ENCODE results near the gene BST1.

The BST1 gene

GRCh38 chr4:15736514-15737050, 33.7 kb downstream of the BST1 start:
- peaks cover 2 to 3% of the 10 kb centered on the region in 2 donors for H3K9me3 Mint-ChIP-seq
- peak in 1 of 2 donors; percentile 89 for ATAC-seq (replicated peaks)
- no peak for DNase-seq
- H3K4me3 Mint-ChIP-seq = no peak overlapping the region
- no peak overlapping the region for H3K27ac Mint-ChIP-seq
- peaks cover 0 to 8% of the 10 kb centered on the region in 2 donors for H3K27me3 Mint-ChIP-seq
- peaks cover 0 to 7% of the 10 kb centered on the region in 2 donors for H3K36me3 Mint-ChIP-seq
- H3K4me1 Mint-ChIP-seq = peaks cover 5 to 33% of the 10 kb centered on the region in 2 donors

DNA sequence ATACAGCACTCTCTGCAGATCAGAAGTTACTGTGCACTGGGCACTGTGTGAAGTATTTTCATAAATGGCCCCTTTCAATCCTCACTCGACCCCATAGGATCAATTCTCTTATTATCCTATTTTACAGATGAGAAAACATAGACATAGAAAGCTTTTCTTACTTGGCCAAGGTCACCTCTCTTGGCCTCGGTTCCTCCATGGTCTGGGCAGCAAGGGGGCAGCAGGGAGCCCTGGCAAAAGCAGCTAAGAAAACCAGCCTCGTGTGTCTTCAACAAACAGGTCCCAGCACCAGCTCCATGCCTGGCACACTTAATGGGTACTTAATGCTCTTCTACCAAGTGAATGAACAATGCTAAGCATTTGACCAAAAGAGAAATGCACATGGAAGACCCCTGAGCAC, 34.4 kb downstream of the BST1 start:
- peaks cover 0 to 8% of the 10 kb centered on the region in 2 donors for H3K27me3 Mint-ChIP-seq
- peaks cover 3 to 5% of the 10 kb centered on the region in 2 donors for H3K9me3 Mint-ChIP-seq
- H3K36me3 Mint-ChIP-seq = peaks cover 1 to 9% of the 10 kb centered on the region in 2 donors
- no peak for ATAC-seq (replicated peaks)
- no peak for DNase-seq
- no peak overlapping the region for H3K27ac Mint-ChIP-seq
- H3K4me3 Mint-ChIP-seq = no peak overlapping the region
- H3K4me1 Mint-ChIP-seq = peaks cover 5 to 33% of the 10 kb centered on the region in 2 donors

DNA sequence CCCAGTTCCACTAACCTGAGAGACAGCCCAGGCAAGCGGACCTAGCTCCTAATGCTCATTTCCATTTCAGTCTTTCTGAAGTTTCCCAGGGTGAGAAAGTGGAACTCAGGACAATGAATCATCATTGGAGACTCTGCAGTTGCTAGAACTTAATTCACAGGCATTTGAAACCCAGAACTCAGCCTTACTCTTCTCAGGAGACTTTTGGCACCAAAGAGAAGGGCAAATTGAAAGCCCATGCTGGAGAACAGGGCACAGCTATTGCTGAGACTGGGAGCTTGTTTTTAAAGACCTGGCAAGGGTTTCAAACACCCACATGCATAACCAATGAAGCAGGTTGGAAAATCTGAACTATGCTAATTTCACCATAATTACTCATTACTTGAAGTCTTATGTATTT, 36.0 kb downstream of the BST1 start:
- Mint-ChIP-seq H3K36me3 (peaks cover 5 to 15% of the 10 kb centered on the region in 2 donors), H3K27me3 (peaks cover 0 to 6% of the 10 kb centered on the region in 2 donors), H3K4me1 (peaks cover 5 to 33% of the 10 kb centered on the region in 2 donors), H3K4me3 (no peak overlapping the region), H3K9me3 (peaks cover 10% of the 10 kb centered on the region in 2 donors), H3K27ac (no peak overlapping the region)
- no peak for DNase-seq
- peak; percentile 64 to 82 for ATAC-seq (replicated peaks)

DNA sequence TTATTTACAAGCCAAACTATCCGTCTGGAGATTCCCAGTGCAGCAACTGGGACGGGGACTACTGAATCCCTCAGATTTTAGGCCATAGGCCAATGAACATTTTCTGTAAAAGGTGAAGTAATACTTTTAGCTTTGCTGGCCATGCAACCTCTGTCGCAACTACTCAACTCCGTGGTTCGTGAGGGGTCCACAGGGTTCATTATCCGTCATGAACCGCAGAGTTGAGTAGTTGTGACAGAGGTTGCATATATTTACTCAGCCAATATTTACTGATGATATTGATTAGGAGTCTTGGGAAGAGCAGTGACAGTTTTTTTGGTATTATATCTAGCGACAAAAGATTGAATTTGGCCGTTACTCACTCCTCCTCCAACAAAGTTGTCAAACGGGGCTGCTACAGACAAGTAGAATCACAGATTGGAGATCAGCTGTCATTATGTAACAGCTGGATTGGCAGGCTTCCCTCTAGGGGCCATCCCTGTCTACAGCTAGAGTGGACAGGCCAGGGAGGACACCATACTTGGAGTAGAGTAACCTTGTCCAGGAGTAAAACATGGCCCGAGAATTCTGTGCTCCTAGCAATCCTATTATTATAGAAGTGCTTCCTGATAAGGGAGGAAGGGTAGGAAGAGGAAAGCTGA, 38.0 kb downstream of the BST1 start:
- Mint-ChIP-seq H3K9me3 (peaks cover 11 to 13% of the 10 kb centered on the region in 2 donors), H3K4me1 (peaks cover 5 to 33% of the 10 kb centered on the region in 2 donors), H3K36me3 (peaks cover 5 to 20% of the 10 kb centered on the region in 2 donors), H3K4me3 (no peak overlapping the region), H3K27me3 (no peaks in the 10 kb centered on the region), H3K27ac (no peak overlapping the region)
- no peak for ATAC-seq (replicated peaks)
- DNase-seq = no peak

DNA sequence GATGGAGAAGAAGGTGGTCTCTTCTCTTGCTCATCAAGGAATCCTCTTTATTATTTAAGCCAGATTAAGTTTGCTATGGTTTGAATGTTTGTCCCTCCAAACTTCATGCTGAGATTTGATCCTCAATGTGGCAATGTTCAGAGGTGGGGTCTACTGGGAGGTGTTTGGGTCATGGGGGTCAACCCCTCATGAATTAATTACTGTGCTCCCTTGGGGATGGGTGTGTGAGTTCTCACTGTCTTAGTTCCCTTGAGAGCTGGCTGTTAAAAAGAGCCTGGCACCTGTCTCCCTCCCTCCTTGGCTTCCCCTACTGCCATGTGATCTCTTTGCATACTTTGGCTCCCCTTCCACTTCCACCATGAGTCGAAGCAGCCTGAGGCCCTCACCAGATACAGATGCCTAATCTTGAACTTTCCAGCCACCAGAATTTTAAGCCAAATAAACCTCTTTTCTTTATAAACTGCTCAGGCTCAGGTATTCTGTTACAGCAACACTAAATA, 39.3 kb downstream of the BST1 start:
- peaks cover 5 to 20% of the 10 kb centered on the region in 2 donors for H3K36me3 Mint-ChIP-seq
- H3K4me3 Mint-ChIP-seq = no peak overlapping the region
- peaks cover 15 to 18% of the 10 kb centered on the region in 2 donors for H3K9me3 Mint-ChIP-seq

DNA sequence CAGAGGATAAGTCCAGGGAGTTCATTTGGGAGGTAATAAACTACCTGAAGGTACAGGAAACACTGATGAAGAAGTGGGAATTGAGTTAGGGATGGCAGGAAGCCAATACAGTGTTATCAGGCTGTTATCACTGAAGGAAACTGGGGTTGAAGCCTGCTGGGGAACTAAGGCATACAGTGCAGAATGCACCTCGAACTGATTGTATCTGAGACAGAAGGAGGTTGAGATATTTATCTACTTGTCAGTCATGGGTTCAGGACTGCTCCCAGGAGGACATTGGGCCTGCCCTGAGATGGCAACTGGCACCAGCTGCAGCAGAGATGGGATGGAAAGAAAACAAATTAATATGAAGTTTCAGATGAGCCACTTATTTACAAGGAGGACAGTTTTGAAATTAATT, 39.8 kb downstream of the BST1 start:
- Mint-ChIP-seq H3K4me3 (no peak overlapping the region), H3K27me3 (no peaks in the 10 kb centered on the region), H3K27ac (no peak overlapping the region), H3K36me3 (peaks cover 5 to 20% of the 10 kb centered on the region in 2 donors), H3K4me1 (peaks cover 3 to 22% of the 10 kb centered on the region in 2 donors), H3K9me3 (peaks cover 15 to 18% of the 10 kb centered on the region in 2 donors)
- DNase-seq (no peak), ATAC-seq (replicated peaks) (no peak)

More for the DNA sequence above, 39.3 kb downstream of the BST1 start:
- H3K27me3 Mint-ChIP-seq = no peaks in the 10 kb centered on the region
- H3K27ac Mint-ChIP-seq = no peak overlapping the region
- ATAC-seq (replicated peaks) (no peak), DNase-seq (no peak)
- H3K4me1 Mint-ChIP-seq = peaks cover 3 to 23% of the 10 kb centered on the region in 2 donors

DNA sequence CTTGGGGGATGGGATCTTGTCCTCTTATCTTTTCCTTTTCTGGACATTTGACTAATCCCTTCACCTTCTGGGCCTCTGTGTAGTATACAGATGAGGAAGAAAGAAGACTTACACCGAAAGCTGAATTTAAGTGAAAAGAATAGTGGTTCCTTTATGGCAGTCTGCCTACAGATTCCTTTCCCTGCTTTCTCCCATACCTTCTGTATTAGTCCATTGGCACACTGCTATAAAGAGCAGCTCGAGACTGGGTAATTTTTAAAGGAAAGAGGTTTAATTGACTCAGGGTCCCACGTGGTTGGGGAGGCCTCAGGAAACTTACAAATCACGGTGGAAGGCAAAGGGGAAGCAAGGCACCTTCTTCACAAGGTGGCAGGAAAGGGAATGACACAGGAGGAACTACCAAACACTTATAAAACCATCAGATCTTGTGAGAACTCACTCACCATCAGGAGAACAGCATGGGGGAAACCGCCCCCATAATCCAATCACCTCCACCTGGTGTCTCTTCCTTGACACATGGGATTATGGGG, 41.2 kb downstream of the BST1 start:
- no peaks in the 10 kb centered on the region for H3K27me3 Mint-ChIP-seq
- H3K9me3 Mint-ChIP-seq = peaks cover 15 to 18% of the 10 kb centered on the region in 2 donors
- DNase-seq = no peak
- no peak overlapping the region for H3K27ac Mint-ChIP-seq
- peaks cover 5 to 20% of the 10 kb centered on the region in 2 donors for H3K36me3 Mint-ChIP-seq
- H3K4me3 Mint-ChIP-seq = no peak overlapping the region
- no peak for ATAC-seq (replicated peaks)
- H3K4me1 Mint-ChIP-seq = peaks cover 3 to 8% of the 10 kb centered on the region in 2 donors

- DNase-seq (no peak), ATAC-seq (replicated peaks) (no peak)
- Mint-ChIP-seq H3K27me3 (no peaks in the 10 kb centered on the region), H3K9me3 (peaks cover 17 to 19% of the 10 kb centered on the region in 2 donors), H3K4me3 (no peak overlapping the region), H3K36me3 (peaks cover 5 to 13% of the 10 kb centered on the region in 2 donors), H3K4me1 (no peaks in the 10 kb centered on the region), H3K27ac (no peak overlapping the region)
Measured at GRCh38 chr4:15746110-15746509, 43.2 kb downstream of the BST1 start.

DNA sequence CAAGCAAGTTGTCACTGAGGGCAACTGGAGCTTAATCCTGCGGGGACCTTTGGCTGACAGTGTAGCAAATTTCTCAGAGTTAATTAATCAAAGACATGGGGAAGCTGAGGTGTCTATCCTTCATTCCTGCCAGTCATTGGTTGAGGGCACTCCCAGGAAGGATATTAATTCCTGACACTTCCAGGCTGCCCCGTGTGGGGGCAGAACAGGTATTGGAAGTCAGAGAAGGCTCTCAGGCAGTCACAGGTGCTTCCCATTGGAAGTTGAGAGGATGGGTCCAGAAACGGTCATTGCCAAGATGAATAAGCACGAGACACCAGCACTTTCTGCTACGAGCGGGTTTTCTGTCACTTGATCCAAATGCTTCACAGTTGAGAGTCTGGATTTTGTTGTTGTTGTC, 46.1 kb downstream of the BST1 start:
- peaks cover 7 to 14% of the 10 kb centered on the region in 2 donors for H3K9me3 Mint-ChIP-seq
- peaks cover 4 to 6% of the 10 kb centered on the region in 2 donors for H3K4me1 Mint-ChIP-seq
- H3K4me3 Mint-ChIP-seq = no peak overlapping the region
- H3K36me3 Mint-ChIP-seq = peaks cover 0 to 3% of the 10 kb centered on the region in 2 donors
- ATAC-seq (replicated peaks) (no peak), DNase-seq (no peak)
- no peaks in the 10 kb centered on the region for H3K27me3 Mint-ChIP-seq
- no peak overlapping the region for H3K27ac Mint-ChIP-seq

DNA sequence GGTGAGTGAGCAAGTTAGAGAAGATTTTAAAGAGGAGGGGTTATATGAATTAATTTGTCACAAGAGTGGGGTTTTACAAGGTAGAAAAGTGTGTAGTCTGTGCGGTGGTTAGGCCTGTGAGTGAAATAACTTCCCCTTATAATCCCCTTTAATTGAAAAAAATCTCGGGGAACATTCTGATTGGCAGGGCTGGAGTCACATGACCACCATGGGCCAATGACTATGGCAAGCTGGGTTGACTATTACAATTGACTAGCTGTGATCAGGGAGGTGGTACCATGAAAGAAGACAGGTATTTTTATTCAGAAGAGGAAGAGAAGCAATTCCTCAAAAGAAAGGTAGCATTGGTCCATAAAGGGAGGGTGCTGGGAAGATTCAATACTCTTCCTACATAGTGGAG, 48.3 kb downstream of the BST1 start:
- Mint-ChIP-seq H3K27ac (no peak overlapping the region), H3K4me3 (no peak overlapping the region), H3K9me3 (peaks cover 3 to 11% of the 10 kb centered on the region in 2 donors), H3K36me3 (no peaks in the 10 kb centered on the region), H3K4me1 (peaks cover 13 to 26% of the 10 kb centered on the region in 2 donors), H3K27me3 (no peaks in the 10 kb centered on the region)
- ATAC-seq (replicated peaks) (no peak), DNase-seq (no peak)

DNA sequence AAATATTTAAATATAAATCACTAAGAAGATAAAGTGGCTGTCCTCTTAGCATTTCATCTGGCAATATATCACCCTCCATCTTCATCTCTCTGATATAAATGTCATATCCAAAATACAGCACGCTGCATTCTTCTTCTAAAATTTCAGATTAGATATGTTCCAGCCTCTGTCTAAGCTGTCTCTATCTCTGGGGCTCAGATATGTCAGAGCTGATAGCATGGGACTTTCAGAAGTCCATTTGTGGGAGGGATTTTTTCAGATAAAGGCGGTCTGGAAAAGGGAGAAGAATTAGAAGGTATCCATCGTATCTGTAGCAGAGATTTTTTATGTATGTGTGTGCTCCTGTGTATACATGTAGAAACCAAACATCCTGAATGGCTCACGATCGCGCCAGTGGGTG, 50.2 kb downstream of the BST1 start:
- Mint-ChIP-seq H3K9me3 (peaks cover 2 to 6% of the 10 kb centered on the region in 2 donors), H3K36me3 (no peaks in the 10 kb centered on the region), H3K4me1 (peaks cover 21 to 38% of the 10 kb centered on the region in 2 donors), H3K4me3 (no peak overlapping the region), H3K27ac (no peak overlapping the region), H3K27me3 (no peaks in the 10 kb centered on the region)
- no peak for ATAC-seq (replicated peaks)
- DNase-seq = no peak

GRCh38 chr4:15753786-15754185, 50.9 kb downstream of the BST1 start:
- Mint-ChIP-seq H3K9me3 (peaks cover 2 to 6% of the 10 kb centered on the region in 2 donors), H3K4me1 (peaks cover 21 to 38% of the 10 kb centered on the region in 2 donors), H3K27ac (peak overlapping the region; percentile 81), H3K4me3 (no peak overlapping the region), H3K27me3 (no peaks in the 10 kb centered on the region), H3K36me3 (no peaks in the 10 kb centered on the region)
- DNase-seq (no peak), ATAC-seq (replicated peaks) (no peak)

GRCh38 chr4:15754323-15754722, 51.5 kb downstream of the BST1 start:
- Mint-ChIP-seq H3K4me3 (no peak overlapping the region), H3K27ac (no peak overlapping the region), H3K4me1 (peaks cover 21 to 38% of the 10 kb centered on the region in 2 donors)

GRCh38 chr4:15755321-15756155, 52.7 kb downstream of the BST1 start:
- ATAC-seq (replicated peaks) = peak; percentile 69 to 72
- DNase-seq = peak; percentile 31
- peak overlapping the region; percentile 78 for H3K27ac Mint-ChIP-seq
- H3K4me1 Mint-ChIP-seq = peaks cover 21 to 38% of the 10 kb centered on the region in 2 donors
- H3K27me3 Mint-ChIP-seq = no peaks in the 10 kb centered on the region
- peak overlapping the region; percentile 9 to 68 for H3K4me3 Mint-ChIP-seq
- H3K36me3 Mint-ChIP-seq = no peaks in the 10 kb centered on the region
- H3K9me3 Mint-ChIP-seq = peaks cover 2 to 6% of the 10 kb centered on the region in 2 donors

More at GRCh38 chr4:15754323-15754722, 51.5 kb downstream of the BST1 start:
- Mint-ChIP-seq H3K36me3 (no peaks in the 10 kb centered on the region), H3K27me3 (no peaks in the 10 kb centered on the region), H3K9me3 (peaks cover 2 to 6% of the 10 kb centered on the region in 2 donors)
- DNase-seq = no peak
- ATAC-seq (replicated peaks) = peak in 1 of 2 donors; percentile 20
